ENCODE measurements around the gene ADGRA1.

ADGRA1 gene

DNA sequence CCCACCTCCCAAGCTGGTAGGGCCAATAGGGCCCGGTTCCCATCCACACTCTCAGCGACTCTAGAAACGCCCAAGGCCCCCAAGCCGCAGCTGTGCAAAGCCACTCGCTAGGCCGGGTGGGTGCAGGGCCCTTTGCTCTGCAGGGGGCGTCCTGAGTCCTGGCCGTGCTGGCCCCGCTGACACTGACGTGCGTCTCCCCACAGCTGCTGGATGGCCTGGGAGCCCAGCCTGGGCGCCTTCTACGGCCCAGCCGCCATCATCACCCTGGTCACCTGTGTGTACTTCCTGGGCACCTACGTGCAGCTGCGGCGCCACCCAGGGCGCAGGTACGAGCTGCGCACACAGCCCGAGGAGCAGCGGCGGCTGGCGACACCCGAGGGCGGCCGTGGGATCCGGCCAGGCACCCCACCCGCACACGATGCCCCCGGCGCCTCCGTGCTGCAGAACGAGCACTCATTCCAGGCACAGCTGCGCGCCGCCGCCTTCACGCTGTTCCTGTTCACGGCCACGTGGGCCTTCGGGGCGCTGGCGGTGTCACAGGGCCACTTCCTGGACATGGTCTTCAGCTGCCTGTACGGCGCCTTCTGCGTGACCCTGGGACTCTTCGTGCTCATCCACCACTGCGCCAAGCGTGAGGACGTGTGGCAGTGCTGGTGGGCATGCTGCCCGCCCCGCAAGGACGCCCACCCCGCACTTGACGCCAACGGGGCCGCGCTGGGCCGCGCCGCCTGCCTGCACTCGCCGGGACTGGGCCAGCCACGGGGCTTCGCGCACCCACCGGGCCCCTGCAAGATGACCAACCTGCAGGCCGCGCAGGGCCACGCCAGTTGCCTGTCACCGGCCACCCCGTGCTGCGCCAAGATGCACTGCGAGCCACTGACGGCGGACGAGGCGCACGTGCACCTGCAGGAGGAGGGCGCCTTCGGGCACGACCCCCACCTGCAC lies 40.7 kb downstream of the ADGRA1 start:
- Histone ChIP-seq H3K36me3 (ENCODE audit: insufficient read depth, low read depth, low read length) (no peaks in the 10 kb centered on the region), H3K27me3 (ENCODE audit: insufficient read depth, low read length) (no peaks in the 10 kb centered on the region; the same call in none of the 2 replicates), H3K9ac (ENCODE audit: low read depth, low read length) (no peak overlapping the region), H3K4me1 (ENCODE audit: insufficient read depth, low read length) (no peaks in the 10 kb centered on the region), H3K9me3 (ENCODE audit: insufficient read depth, low read depth, low read length) (no peaks in the 10 kb centered on the region), H3K27ac (ENCODE audit: low read length) (no peak overlapping the region), H3K4me3 (ENCODE audit: low read length) (no peak overlapping the region)

GRCh38 chr10:133129071-133129858 lies 41.5 kb downstream of the ADGRA1 start:
- H3K9me3 ChIP-seq (ENCODE audit: insufficient read depth, low read depth, low read length): no peaks in the 10 kb centered on the region
- H3K9ac ChIP-seq (ENCODE audit: low read depth, low read length): no peak overlapping the region
- H3K4me1 ChIP-seq (ENCODE audit: insufficient read depth, low read length): no peaks in the 10 kb centered on the region
- H3K36me3 ChIP-seq (ENCODE audit: insufficient read depth, low read depth, low read length): no peaks in the 10 kb centered on the region
- H3K27ac ChIP-seq (ENCODE audit: low read length): no peak overlapping the region
- no peak overlapping the region for H3K4me3 ChIP-seq (ENCODE audit: low read length)
- no peaks in the 10 kb centered on the region; the same call in none of the 2 replicates for H3K27me3 ChIP-seq (ENCODE audit: insufficient read depth, low read length)

- H3K36me3 ChIP-seq (ENCODE audit: insufficient read depth, low read depth, low read length): no peaks in the 10 kb centered on the region
- no peaks in the 10 kb centered on the region for H3K4me1 ChIP-seq (ENCODE audit: insufficient read depth, low read length)
- no peak overlapping the region for H3K27ac ChIP-seq (ENCODE audit: low read length)
- H3K27me3 ChIP-seq (ENCODE audit: insufficient read depth, low read length): no peaks in the 10 kb centered on the region; the same call in 1 of the 2 replicates
- no peak overlapping the region for H3K9ac ChIP-seq (ENCODE audit: low read depth, low read length)
- no peak overlapping the region for H3K4me3 ChIP-seq (ENCODE audit: low read length)
- no peaks in the 10 kb centered on the region for H3K9me3 ChIP-seq (ENCODE audit: insufficient read depth, low read depth, low read length)
Measured at GRCh38 chr10:133129859-133130495, 42.3 kb downstream of the ADGRA1 start.

DNA sequence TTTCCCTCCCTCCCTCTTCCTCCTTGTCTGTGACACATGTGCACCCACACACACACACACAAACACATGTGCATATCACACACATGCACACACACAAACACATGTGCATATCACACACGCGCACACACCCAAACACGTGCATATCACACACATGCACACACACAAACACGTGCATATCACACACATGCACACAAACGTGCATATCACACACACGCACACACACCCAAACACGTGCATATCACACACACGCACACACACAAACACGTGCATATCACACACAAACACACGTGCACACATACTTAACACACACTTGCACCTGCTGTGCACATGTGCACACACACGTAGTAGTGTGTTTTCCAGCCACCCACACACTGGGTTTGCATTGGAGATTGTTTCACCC lies 42.9 kb downstream of the ADGRA1 start:
- Histone ChIP-seq H3K9me3 (ENCODE audit: insufficient read depth, low read depth, low read length) (no peaks in the 10 kb centered on the region), H3K4me1 (ENCODE audit: insufficient read depth, low read length) (no peaks in the 10 kb centered on the region), H3K27me3 (ENCODE audit: insufficient read depth, low read length) (no peaks in the 10 kb centered on the region), H3K9ac (ENCODE audit: low read depth, low read length) (no peak overlapping the region), H3K4me3 (ENCODE audit: low read length) (no peak overlapping the region), H3K27ac (ENCODE audit: low read length) (no peak overlapping the region), H3K36me3 (ENCODE audit: insufficient read depth, low read depth, low read length) (no peaks in the 10 kb centered on the region)

- Histone ChIP-seq H3K27ac (ENCODE audit: low read length) (no peak overlapping the region), H3K4me3 (ENCODE audit: low read length) (no peak overlapping the region), H3K36me3 (ENCODE audit: insufficient read depth, low read depth, low read length) (no peaks in the 10 kb centered on the region), H3K9ac (ENCODE audit: low read depth, low read length) (no peak overlapping the region), H3K27me3 (ENCODE audit: insufficient read depth, low read length) (no peaks in the 10 kb centered on the region), H3K9me3 (ENCODE audit: insufficient read depth, low read depth, low read length) (no peaks in the 10 kb centered on the region), H3K4me1 (ENCODE audit: insufficient read depth, low read length) (no peaks in the 10 kb centered on the region)
Measured at GRCh38 chr10:133131053-133131452, 43.3 kb downstream of the ADGRA1 start.

- Histone ChIP-seq H3K27ac (ENCODE audit: low read length) (no peak overlapping the region), H3K4me3 (ENCODE audit: low read length) (no peak overlapping the region), H3K9me3 (ENCODE audit: insufficient read depth, low read depth, low read length) (no peaks in the 10 kb centered on the region), H3K36me3 (ENCODE audit: insufficient read depth, low read depth, low read length) (no peaks in the 10 kb centered on the region), H3K27me3 (ENCODE audit: insufficient read depth, low read length) (no peaks in the 10 kb centered on the region), H3K9ac (ENCODE audit: low read depth, low read length) (no peak overlapping the region), H3K4me1 (ENCODE audit: insufficient read depth, low read length) (no peaks in the 10 kb centered on the region)
Measured at GRCh38 chr10:133131734-133132472, 44.2 kb downstream of the ADGRA1 start.

GRCh38 chr10:133132473-133133291 lies 45.0 kb downstream of the ADGRA1 start:
- H3K4me3 ChIP-seq (ENCODE audit: low read length): no peak overlapping the region
- H3K36me3 ChIP-seq (ENCODE audit: insufficient read depth, low read depth, low read length): no peaks in the 10 kb centered on the region
- no peak overlapping the region for H3K27ac ChIP-seq (ENCODE audit: low read length)
- no peak overlapping the region for H3K9ac ChIP-seq (ENCODE audit: low read depth, low read length)
- H3K9me3 ChIP-seq (ENCODE audit: insufficient read depth, low read depth, low read length): no peaks in the 10 kb centered on the region
- H3K4me1 ChIP-seq (ENCODE audit: insufficient read depth, low read length): no peaks in the 10 kb centered on the region
- H3K27me3 ChIP-seq (ENCODE audit: insufficient read depth, low read length): no peaks in the 10 kb centered on the region

GRCh38 chr10:133133471-133134231 lies 45.9 kb downstream of the ADGRA1 start:
- Histone ChIP-seq H3K9me3 (ENCODE audit: insufficient read depth, low read depth, low read length) (no peaks in the 10 kb centered on the region), H3K27me3 (ENCODE audit: insufficient read depth, low read length) (no peaks in the 10 kb centered on the region), H3K4me1 (ENCODE audit: insufficient read depth, low read length) (no peaks in the 10 kb centered on the region), H3K36me3 (ENCODE audit: insufficient read depth, low read depth, low read length) (no peaks in the 10 kb centered on the region), H3K4me3 (ENCODE audit: low read length) (no peak overlapping the region), H3K9ac (ENCODE audit: low read depth, low read length) (no peak overlapping the region), H3K27ac (ENCODE audit: low read length) (no peak overlapping the region)

- Histone ChIP-seq H3K4me1 (ENCODE audit: insufficient read depth, low read length) (no peaks in the 10 kb centered on the region), H3K27me3 (ENCODE audit: insufficient read depth, low read length) (no peaks in the 10 kb centered on the region), H3K9ac (ENCODE audit: low read depth, low read length) (no peak overlapping the region), H3K27ac (ENCODE audit: low read length) (no peak overlapping the region), H3K9me3 (ENCODE audit: insufficient read depth, low read depth, low read length) (no peaks in the 10 kb centered on the region), H3K36me3 (ENCODE audit: insufficient read depth, low read depth, low read length) (no peaks in the 10 kb centered on the region), H3K4me3 (ENCODE audit: low read length) (no peak overlapping the region)
Measured at GRCh38 chr10:133134411-133135115, 46.8 kb downstream of the ADGRA1 start.

- no peaks in the 10 kb centered on the region for H3K4me1 ChIP-seq (ENCODE audit: insufficient read depth, low read length)
- H3K36me3 ChIP-seq (ENCODE audit: insufficient read depth, low read depth, low read length): no peaks in the 10 kb centered on the region
- H3K27me3 ChIP-seq (ENCODE audit: insufficient read depth, low read length): no peaks in the 10 kb centered on the region
- H3K4me3 ChIP-seq (ENCODE audit: low read length): no peak overlapping the region
- H3K27ac ChIP-seq (ENCODE audit: low read length): no peak overlapping the region
- H3K9me3 ChIP-seq (ENCODE audit: insufficient read depth, low read depth, low read length): no peaks in the 10 kb centered on the region
- H3K9ac ChIP-seq (ENCODE audit: low read depth, low read length): no peak overlapping the region
Measured at GRCh38 chr10:133135116-133135465, 47.4 kb downstream of the ADGRA1 start.

All from iPS-20b (cell line).